ENCODE measurements around the gene FNDC8.
"Not testable (repeated sequence)": the region's sequence is repeated elsewhere in the genome, so short reads cannot be mapped to it uniquely, and the experiment has no call there.

FNDC8 gene

DNA sequence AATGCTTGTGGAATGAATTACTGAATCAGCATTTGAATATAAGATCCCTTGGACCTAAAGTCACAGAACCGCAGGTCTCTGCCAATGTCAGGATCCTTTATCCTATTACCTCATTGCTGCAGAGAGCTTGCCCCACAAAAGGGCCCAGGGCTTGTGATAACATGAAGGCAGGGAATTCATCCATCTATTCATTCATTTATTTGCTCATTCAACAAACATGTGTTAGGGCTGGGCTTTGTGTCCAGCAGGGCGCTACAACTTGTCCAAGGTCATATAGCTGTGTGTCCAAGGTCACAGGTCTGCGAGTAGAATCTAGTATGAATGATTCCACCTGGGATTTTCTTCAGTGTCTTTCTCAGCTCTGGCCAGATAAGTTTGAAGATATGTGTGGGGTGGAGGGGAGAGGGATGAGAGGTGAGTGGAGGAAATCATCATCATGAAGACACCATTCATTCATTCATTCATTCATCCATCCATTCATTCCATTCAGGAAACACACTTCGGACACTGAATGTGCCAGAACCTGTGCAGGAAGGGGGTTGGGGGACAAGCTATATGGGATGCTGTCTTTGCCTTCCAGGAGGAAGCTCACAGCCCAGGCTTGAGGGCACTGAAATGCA, 24.9 kb downstream of the FNDC8 start:
- DNase-seq, result no peak

DNA sequence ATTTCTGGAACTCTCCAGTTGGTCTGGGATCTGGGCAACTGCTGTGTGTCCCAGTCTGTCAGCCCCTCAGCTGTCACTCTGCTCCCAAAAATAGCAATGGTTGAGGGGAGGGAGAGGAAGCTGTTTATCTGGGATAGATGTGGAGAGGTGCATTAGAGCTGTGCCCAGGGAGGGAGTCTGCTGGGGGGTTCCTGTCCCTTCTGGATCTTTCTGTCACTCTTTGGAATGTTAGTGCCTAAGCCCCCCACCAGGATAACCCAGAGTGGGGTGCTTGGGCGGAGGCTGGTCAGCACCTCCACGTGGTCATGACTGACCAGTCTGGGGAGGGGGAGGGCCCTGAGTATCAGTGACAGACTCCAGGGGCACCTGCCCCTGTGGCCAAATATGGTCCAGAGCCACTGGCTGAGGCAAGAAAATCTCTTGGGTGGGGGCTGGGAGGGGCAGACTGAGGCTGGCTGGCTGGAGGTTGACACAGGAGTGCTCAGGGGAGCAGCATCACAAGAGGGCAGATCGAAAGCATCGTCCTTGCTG, 26.0 kb downstream of the FNDC8 start, which contains the start of gene UNC45B:
Gene UNC45B, plus strand, starts transcription at position 443 of the 531 bp plus-strand sequence. CDS start 447 bp downstream, outside the sequence.
- no peak for DNase-seq

DNA sequence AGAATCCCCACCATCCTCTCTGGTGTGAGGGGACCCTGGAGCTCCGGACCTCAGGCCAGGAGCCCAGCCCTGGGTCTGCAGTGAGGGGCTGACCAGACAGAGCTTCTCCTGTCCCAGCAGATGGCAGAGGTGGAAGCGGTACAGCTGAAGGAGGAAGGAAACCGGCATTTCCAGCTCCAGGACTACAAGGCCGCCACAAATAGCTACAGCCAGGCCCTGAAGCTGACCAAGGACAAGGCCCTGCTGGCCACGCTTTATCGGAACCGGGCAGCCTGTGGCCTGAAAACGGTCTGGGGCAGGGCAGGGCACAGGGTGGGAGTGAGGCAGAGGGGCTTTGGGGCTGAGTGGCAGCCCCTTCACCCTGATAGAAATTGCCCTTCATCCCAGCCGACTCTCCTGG, 26.7 kb downstream of the FNDC8 start:
- no peak for DNase-seq

DNA sequence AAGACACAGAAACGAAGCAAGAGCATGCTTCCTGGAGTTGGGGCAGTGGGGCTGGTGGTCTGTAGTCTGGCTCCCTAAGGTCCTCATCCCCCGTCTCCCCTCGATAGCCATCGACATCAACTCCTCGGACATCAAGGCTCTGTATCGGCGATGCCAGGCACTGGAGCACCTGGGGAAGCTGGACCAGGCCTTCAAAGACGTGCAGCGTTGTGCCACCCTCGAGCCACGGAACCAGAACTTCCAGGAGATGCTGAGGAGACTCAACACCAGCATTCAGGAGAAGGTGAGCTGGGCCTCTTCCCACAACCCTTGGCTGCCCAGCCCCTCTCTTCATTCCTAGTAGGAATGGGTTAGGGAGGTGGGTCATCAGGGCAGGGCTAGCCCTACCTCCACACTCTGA, 28.5 kb downstream of the FNDC8 start:
- no peak for DNase-seq

DNA sequence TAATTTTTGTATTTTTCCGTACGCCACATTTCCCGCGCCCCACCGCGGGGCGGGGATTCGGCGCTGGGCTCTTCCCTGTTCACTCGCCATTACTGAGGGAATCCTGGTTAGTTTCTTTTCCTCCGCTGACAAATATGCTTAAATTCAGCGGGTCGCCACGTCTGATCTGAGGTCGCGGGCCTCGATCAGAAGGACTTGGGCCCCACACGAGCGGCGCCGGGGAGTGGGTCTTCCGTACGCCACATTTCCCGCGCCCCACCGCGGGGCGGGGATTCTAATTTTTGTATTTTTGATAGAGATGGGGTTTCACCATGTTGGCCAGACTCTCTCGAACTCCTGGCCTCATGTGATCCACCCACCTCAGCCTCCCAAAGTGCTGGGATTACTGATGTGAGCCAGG, 29.7 kb downstream of the FNDC8 start:
- DNase-seq, result not testable (repeated sequence)

DNA sequence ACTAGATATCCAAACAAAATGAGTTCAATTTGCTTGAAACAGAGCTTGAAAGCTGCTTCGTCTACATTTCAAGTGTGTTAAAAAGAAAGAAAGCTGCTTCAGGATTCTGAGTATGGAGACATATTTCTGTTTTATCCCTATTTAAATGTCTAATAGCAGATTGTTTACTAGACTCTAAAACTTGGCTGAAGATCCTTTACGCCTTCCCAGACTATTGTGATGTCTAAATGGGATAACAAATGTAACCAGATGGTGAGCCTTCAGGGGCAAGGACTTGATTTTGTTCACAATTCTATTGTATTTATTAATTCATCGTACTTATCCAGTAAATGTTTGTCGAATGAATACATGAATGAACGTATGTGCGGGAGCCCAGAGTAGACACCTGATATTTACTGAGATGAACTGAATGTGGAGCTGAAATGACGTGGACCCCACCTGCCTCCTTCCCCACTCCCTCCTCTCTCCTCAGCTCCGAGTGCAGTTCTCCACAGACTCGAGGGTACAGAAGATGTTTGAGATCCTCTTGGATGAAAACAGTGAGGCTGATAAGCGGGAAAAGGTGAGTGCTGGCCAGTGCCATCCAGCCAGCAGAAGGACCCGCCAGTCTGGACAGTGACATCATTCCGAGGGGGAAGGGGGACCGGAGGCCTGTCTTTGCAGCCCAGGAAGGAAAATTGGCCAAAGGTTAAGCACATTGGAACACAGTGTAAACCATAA, 31.2 kb downstream of the FNDC8 start:
- no peak for DNase-seq

DNA sequence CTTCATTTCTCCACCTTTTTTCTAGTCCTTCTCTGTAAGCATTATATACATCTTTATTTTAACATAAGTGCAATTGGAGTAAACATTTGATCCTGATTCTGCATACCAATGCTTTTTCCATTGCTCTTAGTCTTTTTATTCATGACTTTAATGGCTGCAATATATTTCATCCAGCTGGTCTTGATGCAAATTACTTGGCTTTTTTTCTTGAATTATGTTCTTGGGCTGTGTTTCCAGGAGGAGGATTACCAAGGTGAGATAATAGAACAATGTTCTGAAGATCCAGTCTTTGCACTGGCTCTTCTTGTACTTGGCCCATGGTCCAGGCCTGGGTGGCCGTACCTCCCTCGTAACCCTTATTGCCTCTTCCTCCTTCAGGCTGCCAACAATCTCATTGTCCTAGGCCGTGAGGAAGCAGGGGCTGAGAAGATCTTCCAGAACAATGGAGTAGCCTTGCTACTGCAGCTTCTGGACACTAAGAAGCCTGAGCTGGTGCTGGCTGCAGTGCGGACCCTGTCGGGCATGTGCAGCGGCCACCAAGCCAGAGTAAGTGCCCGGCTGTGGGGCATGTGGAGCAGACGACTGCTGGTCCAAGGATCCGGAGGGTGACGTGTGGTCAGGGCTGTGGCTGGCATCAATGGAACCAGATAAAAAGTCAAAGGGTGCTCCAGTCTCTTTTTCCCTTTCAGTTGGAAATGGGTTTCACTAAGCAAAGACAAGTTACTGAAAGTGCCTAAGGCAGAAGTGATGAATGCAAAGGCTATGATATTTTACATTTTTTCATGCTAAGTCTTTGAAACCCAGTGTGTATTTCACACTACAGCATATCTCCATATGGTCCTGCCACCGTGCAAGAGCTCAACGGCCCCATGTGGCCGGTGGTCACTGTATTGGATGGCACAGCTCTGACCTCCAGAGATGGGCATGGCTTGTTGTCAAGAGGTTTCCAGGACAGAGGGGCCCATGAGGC, 33.1 kb downstream of the FNDC8 start:
- no peak for DNase-seq

DNA sequence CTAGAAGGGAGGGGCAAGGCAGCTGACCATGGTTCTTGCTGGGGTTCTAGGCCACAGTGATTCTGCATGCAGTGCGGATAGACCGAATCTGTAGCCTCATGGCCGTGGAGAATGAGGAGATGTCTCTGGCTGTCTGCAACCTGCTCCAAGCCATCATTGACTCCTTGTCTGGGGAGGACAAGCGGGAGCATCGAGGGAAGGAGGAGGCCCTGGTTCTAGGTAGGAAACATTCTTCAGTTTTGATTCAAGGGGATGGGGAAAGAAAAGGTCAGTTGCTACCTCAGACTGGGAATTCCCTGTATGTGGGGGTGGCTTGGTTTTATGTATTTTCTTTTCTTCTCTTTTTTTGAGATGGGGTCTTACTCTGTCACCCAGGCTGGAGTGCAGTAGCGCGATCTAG, 33.8 kb downstream of the FNDC8 start:
- no peak for DNase-seq

DNA sequence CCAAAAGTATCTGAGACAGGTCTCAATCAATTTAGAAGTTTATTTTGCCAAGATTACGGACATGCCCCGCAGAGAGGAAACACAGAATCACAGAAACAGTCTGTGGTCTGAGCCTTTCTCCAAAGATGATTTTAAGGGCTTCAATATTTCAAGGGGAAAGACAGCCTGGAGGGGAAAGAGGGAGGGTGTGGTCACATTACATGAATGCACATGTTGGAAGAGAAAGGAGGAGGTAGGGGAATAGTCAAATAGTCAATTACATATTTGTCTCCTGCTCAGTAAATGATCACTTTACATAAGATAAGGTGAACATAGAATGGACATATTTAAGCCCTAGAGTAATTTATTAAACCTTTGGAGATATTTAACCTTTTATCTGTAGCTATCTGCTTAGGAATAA, 38.5 kb downstream of the FNDC8 start:
- no peak for DNase-seq

DNA sequence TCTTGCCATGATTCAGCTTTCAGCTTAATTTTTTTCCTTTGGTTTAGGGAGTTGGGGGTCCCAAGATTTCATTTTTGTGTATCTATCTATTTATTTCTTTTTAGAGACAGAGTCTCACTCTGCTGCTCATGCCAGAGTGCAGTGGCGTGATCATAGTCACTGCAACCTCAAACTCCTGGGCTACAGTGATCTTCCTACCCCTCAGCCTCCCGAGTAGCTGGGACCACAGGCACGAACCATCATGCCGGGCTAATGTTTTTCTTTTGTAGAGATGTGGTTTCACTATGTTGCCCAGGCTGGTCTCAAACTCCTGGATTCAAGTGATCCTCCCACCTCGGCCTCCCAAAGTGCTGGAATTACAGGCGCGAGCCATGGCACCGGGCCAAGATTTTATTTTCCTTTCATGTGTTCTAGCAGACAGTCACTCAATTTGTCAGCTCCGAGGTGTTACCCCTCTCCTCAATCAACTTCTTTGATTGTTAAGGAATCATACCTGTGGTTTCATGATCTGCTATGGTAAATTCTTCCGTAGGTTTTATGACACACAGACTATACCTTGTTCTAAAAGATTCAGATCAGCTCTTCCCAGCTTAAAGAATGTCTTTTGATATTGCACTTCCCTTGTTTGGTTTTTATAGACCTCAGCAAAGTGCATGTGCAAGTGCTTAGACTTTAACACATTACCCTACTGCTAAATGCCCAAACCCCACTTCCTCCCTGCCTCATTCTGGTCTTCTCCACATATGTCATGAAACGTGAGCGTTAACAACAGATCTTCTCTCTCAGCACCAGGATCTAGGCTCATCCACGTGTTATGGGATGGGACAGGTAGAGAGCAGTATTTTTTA, 39.2 kb downstream of the FNDC8 start:
- no peak for DNase-seq

DNA sequence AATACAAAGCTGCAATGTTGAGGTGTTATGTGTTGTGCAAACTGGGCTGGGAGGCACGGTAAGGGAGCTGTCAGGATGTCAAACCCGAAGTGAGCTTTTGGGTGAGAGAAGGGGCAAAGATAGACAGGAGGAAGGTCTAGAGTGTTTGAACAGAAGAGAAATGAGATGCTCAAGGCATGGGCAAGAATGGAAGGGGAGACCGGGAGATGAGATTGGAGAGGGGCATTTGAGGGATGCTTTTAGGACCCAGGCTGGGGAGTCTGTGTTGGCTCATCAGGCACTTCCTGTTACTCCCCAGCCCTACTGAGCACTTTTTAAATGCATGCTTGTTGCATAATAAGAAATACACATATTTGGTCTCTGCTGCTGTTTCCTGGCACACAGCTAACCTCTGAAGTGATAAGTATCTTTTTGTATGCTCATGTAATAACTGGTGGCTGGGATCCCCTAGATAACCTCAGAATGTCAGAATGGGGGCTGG, 39.9 kb downstream of the FNDC8 start:
- no peak for DNase-seq

DNA sequence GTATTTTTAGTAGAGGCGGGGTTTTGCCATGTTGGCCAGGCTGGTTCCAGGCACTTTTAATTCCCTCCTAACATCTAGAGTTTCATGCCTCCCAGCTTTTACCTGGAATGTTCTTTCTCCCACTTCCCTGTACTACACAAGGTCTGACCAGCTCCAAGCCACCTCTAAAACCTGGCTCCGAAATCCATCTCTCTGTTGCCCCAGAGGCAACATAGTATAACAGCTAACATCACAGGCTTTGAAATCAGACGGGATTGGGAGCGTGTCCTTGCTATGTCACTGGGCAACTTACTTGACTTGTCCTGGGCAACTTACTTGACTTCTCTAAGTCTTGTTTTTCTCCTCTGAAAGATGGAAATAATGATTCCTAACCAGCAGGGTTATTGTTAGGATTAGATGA, 41.3 kb downstream of the FNDC8 start:
- DNase-seq, result no peak

DNA sequence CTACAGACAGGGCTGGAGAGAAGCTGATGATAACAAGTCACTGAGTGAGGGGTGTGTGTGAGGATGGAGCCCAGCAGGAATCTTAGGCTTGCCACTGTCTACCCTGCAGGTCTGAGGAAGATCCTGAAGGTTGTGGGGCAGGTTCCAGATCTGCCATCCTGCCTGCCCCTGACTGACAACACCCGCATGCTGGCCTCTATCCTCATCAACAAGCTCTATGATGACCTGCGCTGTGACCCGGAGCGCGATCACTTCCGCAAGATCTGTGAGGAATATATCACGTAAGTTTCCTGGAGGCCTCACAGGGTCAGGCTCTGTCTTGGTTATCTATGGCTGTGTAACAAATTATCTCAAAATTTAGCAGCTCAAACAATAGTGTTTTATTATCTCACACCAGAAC, 42.5 kb downstream of the FNDC8 start:
- no peak for DNase-seq

DNA sequence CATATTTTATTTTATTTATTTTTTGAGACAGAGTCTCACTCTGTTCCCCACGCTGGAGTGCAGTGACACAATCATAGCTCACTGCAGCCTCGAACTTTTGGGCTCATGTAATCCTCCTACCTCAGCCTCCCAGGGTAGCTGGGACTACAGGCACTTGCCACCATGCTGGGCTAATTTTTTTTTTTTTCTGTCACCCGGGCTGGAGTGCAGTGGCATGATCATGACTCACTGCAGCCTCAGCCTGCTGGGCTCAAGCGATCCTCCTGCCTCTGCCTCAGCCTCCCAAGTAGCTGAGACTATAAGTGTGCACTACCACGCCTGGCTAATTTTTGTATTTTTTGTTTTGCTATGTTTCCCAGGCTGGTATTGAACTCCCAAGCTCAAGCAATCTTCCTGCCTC, 43.3 kb downstream of the FNDC8 start:
- no peak for DNase-seq

DNA sequence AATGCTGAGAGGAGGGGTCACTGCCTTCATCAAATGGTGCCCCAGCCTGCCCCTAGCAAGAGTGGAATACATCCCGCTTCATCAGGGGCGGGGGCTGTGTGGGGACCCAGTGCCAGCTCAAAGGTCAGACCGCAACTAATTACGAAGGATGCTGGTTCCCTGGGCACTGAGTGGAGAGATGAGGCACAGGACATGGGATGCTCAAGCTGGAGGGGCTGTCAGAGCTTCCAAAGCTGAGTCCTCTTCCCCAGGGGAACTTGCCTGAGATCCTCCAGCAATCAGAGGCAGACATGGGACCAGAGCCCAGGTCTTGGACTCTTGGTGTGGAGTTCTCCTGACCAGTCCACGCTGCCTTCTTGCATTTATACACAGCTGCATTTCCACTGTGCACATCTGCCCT, 45.1 kb downstream of the FNDC8 start:
- DNase-seq, result no peak

DNA sequence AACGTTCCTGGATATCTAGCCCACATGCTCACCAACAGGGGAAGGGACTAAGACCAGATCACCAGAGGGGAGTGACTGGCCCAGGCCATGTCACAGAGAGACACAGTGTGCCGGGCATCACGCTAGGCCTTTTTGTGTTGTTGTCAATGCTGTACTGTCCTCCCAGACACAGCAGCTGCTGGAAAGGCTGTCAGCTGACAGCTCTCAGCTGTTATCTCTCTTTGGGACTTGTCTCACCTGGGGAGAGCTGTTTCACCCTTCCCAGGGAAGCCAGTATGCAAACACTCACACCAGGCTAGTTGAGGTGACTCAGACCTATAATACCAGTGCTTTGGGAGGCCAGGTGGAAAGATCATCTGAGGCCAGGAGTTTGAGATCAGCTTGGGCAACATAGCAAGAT, 45.6 kb downstream of the FNDC8 start:
- no peak for DNase-seq

DNA sequence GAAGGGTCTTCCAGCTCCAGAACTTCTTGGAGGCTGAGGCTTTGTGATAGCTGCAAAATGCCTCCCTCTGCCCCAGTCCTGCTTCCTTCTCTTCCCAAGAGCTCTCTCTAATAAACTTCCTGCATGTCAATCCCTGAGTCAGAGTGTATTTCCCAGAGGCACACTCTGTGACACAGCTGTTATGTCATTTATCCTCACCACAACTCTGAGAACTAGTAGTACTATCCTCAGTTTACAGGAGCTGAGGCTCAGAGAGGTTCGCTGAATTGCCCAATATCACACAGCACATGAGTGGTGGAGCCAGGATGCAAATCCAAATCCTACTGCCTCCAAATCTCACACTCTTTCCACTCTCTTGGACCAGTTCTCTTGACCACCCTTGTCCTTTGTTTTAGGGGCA, 46.3 kb downstream of the FNDC8 start:
- no peak for DNase-seq

DNA sequence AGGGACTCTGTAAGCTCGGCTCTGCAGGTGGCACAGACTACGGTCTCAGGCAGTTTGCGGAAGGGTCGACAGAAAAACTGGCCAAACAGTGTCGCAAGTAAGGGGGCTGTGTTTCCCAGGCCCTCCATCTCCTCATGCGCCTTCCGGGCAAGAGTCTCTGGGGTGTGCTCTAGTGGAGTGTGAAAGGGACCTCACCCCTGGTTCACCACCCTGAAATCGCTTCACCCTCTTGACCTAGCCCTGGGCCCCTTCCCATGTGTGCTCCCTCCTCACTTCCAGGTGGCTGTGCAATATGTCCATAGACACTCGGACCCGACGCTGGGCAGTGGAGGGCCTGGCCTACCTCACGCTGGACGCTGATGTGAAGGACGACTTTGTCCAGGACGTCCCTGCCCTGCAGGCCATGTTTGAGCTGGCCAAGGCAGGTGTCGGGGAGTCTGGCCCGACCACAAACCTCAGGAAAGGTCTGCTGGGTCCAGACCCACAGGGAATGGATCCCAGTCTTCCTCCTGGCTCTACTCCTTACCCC, 48.5 kb downstream of the FNDC8 start:
- no peak for DNase-seq

DNA sequence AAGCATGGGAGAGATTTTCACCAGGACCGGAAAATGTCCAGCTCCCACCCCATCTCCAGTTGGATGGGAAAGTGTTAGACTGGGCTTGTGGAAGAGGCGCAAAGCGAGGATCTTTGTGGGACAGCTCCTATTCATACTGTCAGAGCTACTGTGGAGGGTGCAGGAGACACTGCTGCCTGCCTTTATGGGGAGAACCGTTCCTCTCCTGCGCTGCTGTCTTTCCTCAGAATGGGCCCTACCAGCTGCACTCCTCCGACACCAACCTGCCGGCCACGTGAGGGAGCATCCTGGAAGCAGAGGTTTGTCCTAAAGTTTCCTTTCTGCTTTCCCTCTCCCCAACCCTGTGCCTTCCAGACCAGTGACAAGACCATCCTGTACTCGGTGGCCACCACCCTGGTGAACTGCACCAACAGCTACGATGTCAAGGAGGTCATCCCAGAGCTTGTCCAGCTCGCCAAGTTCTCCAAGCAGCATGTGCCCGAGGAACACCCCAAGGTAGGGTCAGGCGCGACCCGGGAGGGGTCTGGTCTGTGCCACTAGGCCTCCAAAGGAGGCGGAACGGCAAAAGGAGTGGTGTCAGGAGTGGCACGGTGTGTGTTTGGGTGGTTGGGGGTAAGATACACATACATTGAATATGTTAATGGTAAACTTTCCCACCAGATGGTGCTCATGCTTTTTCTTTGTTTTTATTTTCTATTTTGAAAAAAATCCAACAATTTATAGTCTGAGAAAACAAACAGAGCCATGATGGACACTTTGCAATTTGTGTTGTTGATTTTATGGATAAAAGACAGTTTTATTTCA, 49.8 kb downstream of the FNDC8 start:
- no peak for DNase-seq

DNA sequence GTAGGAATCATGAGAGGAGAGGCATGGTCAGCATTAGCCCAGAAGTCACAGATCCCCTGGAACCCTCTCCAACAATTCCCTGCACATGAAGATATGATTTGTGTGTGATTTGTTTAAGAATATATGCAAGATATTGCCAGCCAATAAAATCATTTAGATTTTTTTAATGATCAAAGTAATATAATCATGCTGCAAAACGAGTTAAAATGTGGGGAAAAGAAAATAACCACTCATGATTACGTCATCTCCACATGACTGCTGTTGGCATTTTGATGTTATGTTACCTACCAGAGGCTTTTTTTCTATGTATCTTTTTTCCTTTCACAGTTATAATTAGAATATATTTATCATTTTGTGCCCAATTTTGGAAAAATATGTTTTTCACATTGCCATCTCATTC, 50.4 kb downstream of the FNDC8 start:
- DNase-seq, result no peak

DNA sequence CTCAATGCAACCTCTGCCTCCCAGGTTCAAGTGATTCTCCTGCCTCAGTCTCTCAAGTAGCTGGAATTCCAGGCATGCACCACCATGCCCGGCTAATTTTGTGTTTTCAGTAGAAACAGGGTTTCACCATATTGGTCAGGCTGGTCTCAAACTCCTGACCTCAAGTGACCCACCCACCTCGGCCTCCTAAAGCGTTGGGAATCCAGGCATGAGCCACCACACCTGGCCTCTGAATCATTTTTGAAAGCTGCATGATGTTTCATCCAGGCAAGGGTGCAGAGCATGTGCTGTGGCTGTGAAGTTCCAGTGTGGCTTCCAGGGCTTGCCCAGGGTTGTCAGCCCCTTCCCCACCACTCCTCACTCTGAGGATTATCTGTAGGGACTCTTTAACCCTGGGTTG, 50.9 kb downstream of the FNDC8 start:
- not testable (repeated sequence) for DNase-seq

All from SHP77 (cell line).